HG03442 (cell line): ENCODE results near the gene CDHR3.

Source experiments
- ATAC-seq: cut with Tn5 transposase; IDR thresholded peaks from one replicate; pipeline ENCODE4 v1.9.1; 2021; ENCODE audit warnings: mild to moderate bottlenecking, moderate library complexity; ENCODE audit not compliant: unreplicated experiment

CDHR3 gene

DNA sequence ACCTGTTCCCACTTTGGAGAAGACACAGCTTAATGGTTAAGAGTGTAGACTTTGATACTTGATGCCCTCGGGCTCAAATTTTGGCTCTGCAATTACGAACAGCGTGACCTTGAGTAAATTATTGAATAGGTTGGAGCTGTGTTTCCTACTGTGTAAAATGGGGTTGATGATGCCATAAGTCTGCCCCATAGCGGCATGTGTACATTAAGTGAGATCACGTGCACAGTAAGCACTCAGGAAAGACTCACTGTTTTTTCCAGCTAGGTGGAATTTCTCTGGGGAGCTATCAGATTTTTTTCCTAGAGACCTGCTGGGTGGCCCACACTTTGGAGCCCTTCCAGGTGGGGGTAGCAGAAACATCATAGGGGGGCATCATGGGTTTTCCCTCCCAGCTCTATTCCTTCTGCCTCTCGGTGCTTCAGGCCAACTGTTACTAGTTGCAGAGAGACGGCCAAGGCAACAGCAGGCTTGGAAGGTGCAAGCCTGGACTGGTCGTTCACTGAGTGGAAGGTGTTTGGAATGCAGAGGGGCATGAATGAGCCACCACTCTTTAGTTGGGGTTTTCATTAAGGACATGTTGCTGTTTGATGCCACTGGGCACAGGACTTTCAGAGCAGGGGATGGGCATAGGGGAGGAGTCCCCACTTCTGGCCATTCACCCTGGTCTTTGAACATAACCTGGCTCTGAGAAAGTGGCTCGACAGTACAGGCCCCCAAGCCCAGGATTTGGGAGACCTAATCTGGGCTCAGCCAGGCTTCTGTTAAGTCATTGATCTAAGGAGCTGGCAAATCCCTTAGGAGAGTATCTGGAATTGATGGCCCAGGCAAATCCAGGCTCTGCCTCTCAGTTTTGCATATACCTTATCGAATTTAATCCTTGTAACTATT is 85.0 kb downstream of the CDHR3 start:
- ATAC-seq: no peak

DNA sequence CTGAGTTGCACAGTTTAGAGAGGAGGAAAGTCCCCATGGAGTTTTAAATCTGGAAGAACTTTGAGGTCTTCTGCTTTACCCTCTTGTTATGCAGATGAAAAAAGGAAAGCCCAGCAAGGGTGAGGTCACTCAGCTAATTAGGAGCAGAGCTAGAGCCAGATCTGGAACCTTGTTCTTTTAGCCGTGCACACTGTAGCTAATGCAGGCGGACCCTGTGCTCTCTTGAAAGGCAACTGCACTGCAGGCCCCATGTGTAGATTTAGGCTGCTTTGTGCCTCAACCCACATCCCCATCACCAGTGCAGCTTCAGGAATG is 85.6 kb downstream of the CDHR3 start:
- ATAC-seq: no peak

DNA sequence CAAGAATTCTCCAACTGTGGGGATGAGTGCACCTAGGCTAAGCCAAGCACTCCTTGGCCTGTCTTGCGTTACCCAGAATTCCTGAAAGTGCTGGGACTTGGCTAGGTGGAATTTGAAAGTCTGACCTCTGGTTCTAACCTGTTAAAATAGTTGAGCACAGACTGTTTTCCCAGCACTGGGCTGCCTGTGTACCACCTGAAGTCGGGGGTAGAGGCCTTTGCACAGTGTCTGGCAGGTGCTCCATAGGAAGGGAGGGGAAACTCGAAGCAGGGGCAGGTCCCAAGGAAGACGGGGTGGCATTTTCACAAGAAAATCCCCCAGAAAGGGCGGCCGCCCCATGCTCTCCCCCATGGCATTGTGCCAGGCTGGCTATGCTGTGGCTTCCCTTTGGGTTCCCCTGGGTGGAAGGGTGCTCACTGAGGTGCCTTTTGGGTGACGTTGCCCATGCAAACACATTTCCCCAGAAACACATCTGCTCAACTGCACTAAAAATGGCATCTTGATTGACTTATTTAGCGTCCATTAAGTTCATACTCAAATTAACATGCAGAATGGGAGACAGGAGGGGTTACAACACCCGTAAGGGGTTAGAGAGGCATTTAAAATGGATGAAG is 86.2 kb downstream of the CDHR3 start:
- no peak for ATAC-seq

DNA sequence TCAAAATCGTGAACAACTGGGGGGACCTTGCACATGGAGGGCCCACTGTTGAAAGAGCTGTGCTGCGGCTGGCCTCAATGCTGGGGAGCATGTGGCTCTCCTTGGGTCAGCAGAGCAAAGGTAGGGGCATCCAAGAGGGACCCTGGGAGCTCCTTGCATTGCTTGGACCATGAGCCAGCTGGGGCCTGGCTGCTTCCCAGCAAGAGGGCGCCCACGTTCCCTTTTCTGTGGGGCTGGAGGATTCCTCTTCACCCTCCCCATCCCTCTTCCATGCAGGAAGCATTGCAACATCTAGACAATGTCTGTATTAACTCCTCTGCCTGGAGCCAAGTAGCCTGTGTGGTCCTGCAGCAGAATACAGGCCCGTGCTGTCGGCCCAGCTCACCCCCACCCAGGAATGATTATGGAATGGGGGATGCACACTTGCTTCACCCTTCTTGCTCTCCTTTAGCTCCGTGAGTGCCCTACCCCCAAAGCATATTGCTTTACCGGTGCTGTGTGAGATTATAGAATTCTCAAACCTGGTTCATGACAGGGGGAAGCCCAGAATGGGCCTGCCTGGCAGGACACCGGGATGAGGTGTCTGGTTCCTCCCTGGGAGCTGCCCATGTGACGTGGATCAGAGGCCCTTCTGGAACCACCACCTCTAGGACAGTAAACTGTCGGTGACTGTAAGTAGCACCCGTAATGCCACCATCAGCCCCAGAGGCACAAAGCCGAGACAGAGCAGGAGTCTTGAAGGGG is 87.1 kb downstream of the CDHR3 start:
- no peak for ATAC-seq

DNA sequence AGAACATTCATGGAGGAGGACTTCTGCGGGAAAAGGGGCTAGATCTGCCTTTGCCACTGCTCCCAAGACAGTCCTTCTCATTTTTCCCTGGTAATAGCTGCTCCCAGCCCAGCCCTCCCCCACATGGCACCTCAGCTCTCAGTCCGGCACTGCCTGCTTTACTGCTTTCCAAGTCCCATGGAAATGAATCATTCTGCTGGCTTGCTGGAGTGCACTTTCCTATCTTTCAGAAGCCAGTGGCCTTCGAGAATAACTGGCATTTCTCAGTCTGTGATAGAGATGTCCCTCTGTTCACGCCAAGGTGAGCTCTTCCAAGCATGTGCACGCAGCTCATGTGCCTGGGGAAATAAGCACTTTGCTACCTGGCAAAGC is 87.7 kb downstream of the CDHR3 start:
- ATAC-seq: no peak

DNA sequence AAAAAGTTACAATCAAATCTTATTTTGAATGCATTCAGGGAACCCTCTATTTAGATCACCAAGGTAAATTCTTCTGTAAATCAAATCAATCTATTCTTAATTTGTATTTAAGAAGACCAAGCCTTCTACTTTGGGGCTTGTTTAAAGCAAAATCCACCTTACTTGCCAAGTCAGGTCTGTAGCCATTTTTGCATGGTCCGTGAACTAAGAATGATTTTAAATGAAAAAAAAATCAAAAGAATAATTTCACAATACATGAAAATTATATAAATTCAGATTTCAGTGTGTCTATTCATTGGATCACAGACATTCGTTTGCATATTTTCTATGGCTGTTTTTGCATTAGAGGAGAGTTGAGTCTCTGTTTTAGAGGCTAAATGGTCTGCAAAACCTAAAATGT is 89.6 kb downstream of the CDHR3 start:
- no peak for ATAC-seq

DNA sequence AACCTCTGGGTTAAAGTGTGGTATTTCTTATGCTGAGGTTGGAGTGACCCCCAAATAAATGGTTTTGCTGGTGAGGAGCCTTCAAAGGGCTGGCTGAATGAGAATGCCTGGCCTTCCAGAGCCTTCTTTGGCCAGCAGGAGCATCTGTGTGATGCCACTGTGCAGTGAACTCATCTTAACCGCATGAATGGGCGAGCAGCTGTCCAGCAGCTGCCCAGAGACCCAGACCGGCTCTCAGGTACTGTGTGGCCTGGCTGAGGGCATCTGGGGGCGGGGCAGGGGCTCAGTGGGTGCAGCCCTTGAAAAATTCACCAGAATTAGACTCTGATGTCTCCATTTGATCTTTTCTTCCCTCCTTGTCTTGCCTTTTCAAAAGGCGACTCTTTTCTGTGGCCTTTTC is 90.0 kb downstream of the CDHR3 start:
- ATAC-seq: no peak

DNA sequence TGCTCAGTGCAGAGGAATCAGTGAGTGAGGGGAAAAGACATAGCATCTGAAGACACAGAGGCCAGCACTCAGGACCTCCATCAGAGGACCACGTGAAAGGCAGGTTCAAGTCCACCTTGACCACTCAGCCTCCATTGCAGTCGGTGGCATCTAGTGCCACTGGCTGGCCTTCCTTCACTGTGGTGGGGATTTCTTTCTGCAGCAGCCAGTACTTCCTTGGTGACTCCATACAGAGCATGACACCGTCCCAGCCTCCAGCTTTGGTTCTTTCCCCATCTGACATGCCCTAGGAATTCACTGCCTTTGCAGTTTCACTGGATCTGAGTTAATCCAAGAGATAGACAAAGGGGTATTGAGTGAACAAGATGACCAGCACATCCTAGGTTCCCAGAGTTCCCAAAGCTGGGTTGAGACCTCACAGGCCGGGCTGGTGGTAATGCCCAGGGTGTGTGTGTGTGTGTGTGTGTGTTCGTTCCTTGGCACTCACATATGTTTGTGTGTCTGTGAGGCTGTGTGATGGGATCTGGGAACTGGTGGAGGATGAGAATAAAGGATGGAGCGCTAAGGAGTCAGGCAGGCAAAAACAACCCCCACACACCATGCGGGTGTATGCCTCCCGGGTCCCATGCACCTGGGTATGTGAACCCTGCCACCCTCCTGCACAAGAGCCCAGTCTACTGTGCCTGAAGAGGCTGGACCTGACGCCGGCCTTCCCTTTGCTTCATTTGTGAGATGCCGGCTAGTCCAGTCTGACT is 91.3 kb downstream of the CDHR3 start:
- ATAC-seq: no peak

DNA sequence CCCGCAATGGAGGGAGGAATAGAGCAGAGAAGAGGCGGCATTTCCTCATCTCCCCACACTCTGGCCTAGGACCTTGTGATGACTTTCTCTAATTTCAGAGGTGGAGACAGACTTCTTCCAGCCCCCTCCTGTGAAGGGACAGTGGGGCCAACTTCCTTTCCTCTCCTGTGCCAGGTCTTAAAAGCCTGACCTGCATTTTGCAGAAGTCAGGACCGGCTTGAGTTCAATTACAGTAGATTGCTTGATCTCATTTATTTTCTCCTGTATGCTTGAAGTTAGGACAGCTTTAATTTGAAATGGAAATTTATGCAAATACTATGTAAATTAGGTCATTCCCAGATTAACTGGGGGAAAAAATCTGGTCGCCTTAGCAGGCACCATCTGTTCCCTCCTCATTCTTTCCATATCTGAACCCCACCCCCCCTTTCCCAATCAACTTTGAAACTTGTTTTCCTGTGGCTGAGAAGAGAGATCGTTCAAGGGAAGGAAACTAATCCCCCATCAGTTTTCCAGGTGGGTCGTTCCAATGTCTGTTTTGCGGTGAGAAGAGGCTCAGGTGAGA is 92.0 kb downstream of the CDHR3 start:
- ATAC-seq: no peak

DNA sequence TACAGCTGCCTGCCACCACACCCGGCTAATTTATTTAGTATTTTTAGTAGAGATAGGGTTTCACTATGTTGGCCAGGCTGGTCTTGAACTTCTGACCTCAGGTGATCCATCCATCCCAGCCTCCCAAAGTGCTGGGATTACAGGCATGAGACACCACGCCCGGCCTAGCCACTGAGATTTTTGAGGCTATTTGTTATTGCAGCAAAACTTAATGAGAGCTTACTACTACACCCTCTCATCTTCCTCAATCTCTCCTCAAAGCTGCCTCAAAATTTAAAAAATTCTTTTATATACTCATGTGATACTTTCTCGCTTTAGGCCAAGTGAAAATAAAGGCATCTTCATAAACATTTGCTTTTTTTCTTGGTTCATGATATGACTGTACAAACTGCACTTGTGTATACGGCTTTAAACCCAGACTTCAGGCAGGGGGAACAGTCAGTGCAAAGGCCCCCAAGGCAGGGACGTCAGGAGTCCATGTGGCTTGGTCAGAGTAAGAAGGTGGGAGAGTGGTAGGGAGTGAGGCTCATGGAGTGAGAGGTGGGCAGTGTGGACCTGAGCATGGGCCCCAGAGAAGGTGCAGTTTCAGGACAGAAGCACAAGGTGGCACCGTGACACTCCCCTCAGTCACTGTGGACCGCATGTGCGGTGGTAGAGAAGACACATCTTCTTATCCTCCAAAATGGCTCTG is 93.6 kb downstream of the CDHR3 start:
- ATAC-seq: peak; percentile 36

DNA sequence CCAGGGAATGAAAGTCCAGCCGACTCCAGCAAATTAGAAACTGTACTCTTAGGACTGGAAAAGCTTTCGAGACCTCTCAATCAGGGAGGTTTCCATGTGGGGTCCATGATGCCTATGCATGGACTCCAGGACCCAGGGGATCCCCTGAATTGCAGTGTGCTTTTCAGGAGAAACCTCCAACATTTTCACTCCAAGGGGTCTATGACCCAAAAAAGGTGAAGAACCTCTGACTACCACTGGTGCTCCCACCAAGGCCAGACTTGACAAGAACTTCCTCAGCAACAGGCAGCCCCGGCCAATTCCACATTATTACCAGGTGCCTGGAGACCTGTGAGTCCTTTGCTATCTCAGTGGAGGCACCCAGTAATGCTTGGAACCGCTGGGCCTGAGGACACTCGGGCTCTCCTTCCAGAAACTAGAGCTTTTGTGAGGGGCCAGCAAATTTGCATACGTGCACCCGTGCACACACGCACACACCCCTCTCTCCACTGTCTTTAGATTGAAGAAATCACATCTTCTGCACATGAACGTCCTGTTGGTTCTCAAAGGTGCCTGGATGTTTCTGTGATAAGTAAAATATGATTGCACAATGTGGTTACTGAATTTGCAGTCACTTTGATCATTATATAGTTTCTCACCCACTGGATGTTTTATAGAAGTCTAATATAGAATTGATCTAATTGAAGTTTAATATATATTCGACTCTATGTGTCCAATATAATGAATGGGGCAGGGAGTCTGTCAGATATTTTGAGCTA is 94.3 kb downstream of the CDHR3 start:
- no peak for ATAC-seq

DNA sequence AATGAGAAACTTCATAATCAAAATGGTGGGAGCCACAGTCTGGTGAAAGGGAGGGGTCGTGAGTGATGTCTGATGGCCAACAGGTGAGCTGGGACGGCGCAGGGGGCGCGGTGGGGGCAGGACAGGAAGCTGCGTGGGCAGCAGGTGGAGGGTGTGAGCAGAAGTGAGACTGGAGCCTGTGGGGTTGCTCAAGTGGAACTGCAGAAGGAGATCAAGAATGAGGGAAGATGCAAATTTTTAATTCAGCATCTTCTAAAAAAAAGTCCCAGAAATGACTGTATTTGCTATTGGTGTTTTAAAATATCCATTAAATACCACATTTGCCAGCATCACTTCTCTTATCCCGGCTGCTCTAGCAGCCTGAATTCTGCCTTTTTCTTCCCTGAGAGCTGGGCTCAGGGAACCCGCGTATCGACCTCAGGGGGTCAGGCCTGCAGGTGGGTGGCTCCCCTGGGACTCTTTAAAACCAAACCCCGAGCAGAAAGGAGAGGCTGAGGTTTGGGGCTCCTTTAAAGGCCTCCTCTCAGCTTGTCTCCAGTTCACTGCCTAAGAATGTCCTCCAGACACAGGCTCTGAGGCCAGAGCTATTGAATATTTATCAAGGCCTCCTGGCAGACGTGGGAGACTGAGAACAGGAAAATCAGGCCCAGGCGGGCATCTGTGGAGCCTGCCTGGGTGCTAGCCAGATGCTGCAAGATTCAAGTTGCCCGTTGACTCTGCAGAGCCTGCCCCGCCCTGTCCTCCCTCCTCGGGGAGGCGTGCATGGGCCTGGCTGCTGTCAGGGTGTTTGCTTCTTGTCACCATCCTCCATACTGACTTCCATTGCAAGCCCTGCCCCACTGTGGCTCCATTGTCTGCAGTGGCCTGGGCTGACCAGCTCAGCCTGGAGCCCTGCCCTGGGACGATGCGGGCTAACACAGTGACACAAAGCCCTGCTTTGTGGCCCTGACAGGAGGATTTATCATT is 95.2 kb downstream of the CDHR3 start:
- ATAC-seq: peak; percentile 59

DNA sequence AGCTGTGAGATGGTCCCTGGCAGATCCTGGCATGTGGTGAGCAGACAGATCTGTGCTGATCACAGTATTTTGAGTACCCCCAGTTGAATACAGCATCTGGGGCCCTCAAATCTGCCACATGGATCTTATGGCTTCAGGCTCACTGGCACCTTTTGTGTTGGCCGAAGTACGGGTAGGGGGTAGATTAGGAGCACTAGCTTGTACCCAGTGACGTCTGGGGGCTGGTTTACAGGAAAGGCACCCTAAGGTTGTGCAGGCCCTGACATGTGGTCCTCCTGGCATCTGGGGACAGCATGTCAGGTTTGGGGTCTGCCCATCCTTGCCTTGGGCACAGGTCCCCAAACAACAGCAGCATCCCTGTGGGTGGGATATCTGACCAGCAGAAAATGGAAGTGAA is 95.9 kb downstream of the CDHR3 start:
- no peak for ATAC-seq

DNA sequence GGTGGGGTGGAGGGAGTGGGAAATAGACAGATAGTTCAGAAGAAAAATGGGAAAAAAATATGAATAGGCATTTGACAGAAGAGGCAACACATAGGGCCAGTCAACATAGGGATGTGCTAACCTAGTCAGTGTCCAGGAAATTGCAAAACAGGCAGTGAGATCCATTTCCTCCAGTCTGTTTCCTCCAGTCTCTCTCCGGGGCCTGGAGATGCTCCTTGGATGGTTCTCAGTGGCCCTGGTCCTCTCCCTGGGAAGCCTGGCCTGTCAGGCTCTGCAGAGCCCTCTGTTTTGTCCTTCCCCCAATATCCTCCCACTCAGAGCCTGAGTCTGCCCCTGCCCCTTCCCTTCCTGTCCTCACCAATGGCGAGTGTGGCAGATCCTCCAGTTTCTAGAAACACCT is 96.5 kb downstream of the CDHR3 start:
- no peak for ATAC-seq

DNA sequence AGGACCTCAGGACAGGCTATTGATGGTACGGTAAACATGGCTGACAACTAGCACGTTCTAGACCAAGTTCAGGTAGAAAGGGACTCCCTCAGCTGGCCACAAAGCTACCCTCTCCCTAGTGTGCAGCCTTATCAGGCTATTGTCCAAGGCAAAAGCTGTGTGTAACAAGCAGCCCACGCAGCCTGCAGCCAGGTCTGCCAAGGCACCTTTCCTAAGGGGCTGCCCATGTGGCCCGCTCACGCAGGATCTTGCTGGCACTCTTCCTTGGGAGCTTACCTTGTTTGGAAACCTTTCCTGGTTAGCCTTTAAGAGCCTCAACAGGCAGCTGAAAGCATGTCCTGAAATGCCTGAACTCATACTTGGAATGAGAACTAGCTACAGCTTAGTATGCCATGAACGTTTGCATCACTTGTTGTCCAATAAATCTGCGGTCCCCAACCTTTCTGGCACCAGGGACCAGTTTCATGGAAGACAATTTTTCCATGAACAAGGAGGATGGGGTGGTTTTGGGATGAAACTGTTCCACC is 97.4 kb downstream of the CDHR3 start:
- no peak for ATAC-seq

DNA sequence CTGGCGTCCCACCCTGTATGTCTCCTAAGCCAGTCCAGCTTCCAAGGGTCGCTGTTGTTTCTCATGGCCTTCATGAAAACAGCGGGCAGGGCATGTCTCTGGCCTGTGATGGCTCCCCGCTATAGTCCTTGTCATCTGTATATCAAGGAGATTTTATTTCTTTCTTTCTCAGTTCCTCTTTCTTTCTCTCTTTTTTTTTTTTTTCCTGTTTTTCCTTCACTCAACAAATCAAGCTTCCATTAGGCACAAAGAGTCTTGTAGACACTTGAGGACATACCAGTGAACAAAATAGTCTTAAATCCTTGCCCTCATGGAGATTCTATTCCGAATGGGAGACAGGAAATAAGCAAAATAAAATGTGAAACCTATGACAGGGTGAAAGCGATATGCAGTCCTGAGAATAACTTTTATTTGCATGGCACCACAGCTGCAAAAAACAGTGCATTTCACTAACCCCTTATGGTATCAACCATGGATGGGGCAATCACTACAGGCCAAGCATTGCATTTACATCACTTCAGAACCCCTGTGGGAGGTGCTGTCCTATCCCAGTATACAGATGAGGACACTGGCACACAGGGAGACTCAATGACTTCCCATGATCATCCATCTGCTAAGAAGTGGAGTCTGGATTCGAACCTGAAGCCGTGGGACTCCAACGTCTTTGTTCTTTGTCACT is 98.4 kb downstream of the CDHR3 start:
- ATAC-seq: peak; percentile 21

DNA sequence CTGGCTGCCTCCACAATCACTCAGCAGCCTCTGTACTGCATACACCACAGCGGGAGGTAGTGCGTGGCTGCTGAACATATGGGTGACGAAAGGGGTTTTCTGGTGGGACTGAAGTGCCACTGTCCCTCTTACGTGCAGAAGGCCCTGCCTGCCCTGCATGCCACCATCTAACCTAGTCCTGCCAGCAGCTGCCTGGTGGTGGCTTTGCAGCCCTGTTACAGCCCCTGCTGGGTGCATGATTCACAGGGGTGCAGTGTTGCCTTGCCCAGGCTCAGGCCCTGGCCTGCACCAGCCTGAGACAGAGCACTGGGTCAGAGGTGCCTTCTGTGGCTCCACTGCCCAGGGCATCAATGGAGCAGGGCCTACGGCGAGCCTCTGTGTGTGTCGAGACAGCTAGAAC is 98.9 kb downstream of the CDHR3 start:
- no peak for ATAC-seq

DNA sequence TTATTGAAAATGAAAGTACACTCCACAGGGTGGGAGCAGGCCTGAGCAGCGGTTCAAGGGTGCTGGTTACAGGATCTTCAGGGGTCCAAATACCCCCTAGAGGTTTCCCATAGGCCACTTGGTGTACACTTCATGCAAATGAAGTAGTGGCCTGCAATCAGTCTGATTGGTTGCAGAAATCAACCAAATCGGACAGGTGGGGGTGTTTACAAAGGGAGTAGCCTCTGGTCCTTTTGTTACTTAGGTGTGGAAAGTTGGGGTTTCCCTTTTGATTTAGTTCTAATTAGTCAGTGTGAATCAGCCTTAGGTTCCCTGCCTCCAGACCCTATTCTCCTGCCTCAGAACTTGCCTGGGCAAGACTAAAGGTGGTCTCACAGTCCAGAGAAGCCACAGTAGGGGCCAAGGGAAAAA is 99.5 kb downstream of the CDHR3 start:
- ATAC-seq: no peak
